ENCODE measurements around the gene HGF.

GRCh38 chr7:81693080-81693479 is 76.8 kb downstream of the HGF start:
- no peak for TF ChIP-seq CREB1 (IDR thresholded peaks at IDR 0.05)
- TF ChIP-seq, protein P1, sequence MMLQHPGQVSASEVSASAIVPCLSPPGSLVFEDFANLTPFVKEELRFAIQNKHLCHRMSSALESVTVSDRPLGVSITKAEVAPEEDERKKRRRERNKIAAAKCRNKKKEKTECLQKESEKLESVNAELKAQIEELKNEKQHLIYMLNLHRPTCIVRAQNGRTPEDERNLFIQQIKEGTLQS (IDR thresholded peaks at IDR 0.05; ENCODE audit: insufficient read depth, low read depth, low read length) = no peak
- TF ChIP-seq, protein P2, sequence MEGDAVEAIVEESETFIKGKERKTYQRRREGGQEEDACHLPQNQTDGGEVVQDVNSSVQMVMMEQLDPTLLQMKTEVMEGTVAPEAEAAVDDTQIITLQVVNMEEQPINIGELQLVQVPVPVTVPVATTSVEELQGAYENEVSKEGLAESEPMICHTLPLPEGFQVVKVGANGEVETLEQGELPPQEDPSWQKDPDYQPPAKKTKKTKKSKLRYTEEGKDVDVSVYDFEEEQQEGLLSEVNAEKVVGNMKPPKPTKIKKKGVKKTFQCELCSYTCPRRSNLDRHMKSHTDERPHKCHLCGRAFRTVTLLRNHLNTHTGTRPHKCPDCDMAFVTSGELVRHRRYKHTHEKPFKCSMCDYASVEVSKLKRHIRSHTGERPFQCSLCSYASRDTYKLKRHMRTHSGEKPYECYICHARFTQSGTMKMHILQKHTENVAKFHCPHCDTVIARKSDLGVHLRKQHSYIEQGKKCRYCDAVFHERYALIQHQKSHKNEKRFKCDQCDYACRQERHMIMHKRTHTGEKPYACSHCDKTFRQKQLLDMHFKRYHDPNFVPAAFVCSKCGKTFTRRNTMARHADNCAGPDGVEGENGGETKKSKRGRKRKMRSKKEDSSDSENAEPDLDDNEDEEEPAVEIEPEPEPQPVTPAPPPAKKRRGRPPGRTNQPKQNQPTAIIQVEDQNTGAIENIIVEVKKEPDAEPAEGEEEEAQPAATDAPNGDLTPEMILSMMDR (IDR thresholded peaks at IDR 0.05; ENCODE audit: control extremely low read depth in 1 of 3, insufficient read depth in 1 of 3, low read depth in 1 of 3, low read length in 3 of 3) = no peak
- TF ChIP-seq CHD2 (IDR thresholded peaks at IDR 0.05; ENCODE audit: low read length) = no peak
- no peak for TF ChIP-seq EGR1 (IDR thresholded peaks at IDR 0.05; ENCODE audit: borderline replicate concordance, low read depth, low read length)
